Measurements from ENCODE around the gene AATF.

AATF gene

GRCh38 chr17:37084372-37084771 lies 135.6 kb downstream of the AATF start:
- no peak for DNase-seq (ENCODE audit: low read depth)
- H3K4me3 ChIP-seq (ENCODE audit: control insufficient read depth, low read depth, low read length): no peak overlapping the region
- no peak for TF ChIP-seq CTCF (conservative IDR thresholded peaks at IDR 0.05; ENCODE audit: control insufficient read depth, insufficient read depth, low read depth, low read length)

- H3K4me3 ChIP-seq (ENCODE audit: control insufficient read depth, low read depth, low read length): no peak overlapping the region
- no peak for DNase-seq (ENCODE audit: low read depth)
- TF ChIP-seq CTCF (conservative IDR thresholded peaks at IDR 0.05; ENCODE audit: control insufficient read depth, insufficient read depth, low read depth, low read length): no peak
Measured at GRCh38 chr17:37086334-37086733, 137.6 kb downstream of the AATF start.

- DNase-seq (ENCODE audit: low read depth): no peak
- no peak overlapping the region for H3K4me3 ChIP-seq (ENCODE audit: control insufficient read depth, low read depth, low read length)
- TF ChIP-seq CTCF (conservative IDR thresholded peaks at IDR 0.05; ENCODE audit: control insufficient read depth, insufficient read depth, low read depth, low read length): no peak
Measured at GRCh38 chr17:37086948-37087347, 138.2 kb downstream of the AATF start.

- no peak for DNase-seq (ENCODE audit: low read depth)
- no peak overlapping the region for H3K4me3 ChIP-seq (ENCODE audit: control insufficient read depth, low read depth, low read length)
- no peak for TF ChIP-seq CTCF (conservative IDR thresholded peaks at IDR 0.05; ENCODE audit: control insufficient read depth, insufficient read depth, low read depth, low read length)
Measured at GRCh38 chr17:37087683-37088082, 138.9 kb downstream of the AATF start.

- no peak for DNase-seq (ENCODE audit: low read depth)
- H3K4me3 ChIP-seq (ENCODE audit: control insufficient read depth, low read depth, low read length): no peak overlapping the region
- no peak for TF ChIP-seq CTCF (conservative IDR thresholded peaks at IDR 0.05; ENCODE audit: control insufficient read depth, insufficient read depth, low read depth, low read length)
Measured at GRCh38 chr17:37088459-37088858, 139.7 kb downstream of the AATF start.

- DNase-seq (ENCODE audit: low read depth): no peak
Measured at GRCh38 chr17:37088913-37089312, 140.2 kb downstream of the AATF start.

More at GRCh38 chr17:37088913-37089312, 140.2 kb downstream of the AATF start:
- TF ChIP-seq CTCF (conservative IDR thresholded peaks at IDR 0.05; ENCODE audit: control insufficient read depth, insufficient read depth, low read depth, low read length): no peak
- H3K4me3 ChIP-seq (ENCODE audit: control insufficient read depth, low read depth, low read length): no peak overlapping the region

Data from fibroblast of mammary gland (primary cell).